ENCODE data around the gene MMP24OS. TPM values are rescaled to one million over a fixed set of nuclear protein-coding genes. Genes with fewer than 3 reads are reported as not detected.

MMP24OS gene
- total RNA-seq, 1 donor from 2014 or later, result 59.1 TPM

GRCh38 chr20:35292504-35293285, 14.8 kb upstream of the MMP24OS start:
- H3K4me3 Mint-ChIP-seq (ENCODE audit: low read depth), result no peak overlapping the region
- no peaks in the 10 kb centered on the region for H3K36me3 Mint-ChIP-seq (ENCODE audit: insufficient read depth)
- no peak overlapping the region for H3K27ac Mint-ChIP-seq
- no peaks in the 10 kb centered on the region for H3K9me3 Mint-ChIP-seq (ENCODE audit: low read depth)
- peaks cover 18% of the 10 kb centered on the region for H3K27me3 Mint-ChIP-seq
- peaks cover 19% of the 10 kb centered on the region for H3K4me1 Mint-ChIP-seq (ENCODE audit: low read depth)
- DNase-seq (ENCODE audit: low spot score, unreplicated experiment), result no peak
- TF ChIP-seq, protein P1, sequence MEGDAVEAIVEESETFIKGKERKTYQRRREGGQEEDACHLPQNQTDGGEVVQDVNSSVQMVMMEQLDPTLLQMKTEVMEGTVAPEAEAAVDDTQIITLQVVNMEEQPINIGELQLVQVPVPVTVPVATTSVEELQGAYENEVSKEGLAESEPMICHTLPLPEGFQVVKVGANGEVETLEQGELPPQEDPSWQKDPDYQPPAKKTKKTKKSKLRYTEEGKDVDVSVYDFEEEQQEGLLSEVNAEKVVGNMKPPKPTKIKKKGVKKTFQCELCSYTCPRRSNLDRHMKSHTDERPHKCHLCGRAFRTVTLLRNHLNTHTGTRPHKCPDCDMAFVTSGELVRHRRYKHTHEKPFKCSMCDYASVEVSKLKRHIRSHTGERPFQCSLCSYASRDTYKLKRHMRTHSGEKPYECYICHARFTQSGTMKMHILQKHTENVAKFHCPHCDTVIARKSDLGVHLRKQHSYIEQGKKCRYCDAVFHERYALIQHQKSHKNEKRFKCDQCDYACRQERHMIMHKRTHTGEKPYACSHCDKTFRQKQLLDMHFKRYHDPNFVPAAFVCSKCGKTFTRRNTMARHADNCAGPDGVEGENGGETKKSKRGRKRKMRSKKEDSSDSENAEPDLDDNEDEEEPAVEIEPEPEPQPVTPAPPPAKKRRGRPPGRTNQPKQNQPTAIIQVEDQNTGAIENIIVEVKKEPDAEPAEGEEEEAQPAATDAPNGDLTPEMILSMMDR (IDR thresholded peaks at IDR 0.05; ENCODE audit: unreplicated experiment), result no peak

DNA sequence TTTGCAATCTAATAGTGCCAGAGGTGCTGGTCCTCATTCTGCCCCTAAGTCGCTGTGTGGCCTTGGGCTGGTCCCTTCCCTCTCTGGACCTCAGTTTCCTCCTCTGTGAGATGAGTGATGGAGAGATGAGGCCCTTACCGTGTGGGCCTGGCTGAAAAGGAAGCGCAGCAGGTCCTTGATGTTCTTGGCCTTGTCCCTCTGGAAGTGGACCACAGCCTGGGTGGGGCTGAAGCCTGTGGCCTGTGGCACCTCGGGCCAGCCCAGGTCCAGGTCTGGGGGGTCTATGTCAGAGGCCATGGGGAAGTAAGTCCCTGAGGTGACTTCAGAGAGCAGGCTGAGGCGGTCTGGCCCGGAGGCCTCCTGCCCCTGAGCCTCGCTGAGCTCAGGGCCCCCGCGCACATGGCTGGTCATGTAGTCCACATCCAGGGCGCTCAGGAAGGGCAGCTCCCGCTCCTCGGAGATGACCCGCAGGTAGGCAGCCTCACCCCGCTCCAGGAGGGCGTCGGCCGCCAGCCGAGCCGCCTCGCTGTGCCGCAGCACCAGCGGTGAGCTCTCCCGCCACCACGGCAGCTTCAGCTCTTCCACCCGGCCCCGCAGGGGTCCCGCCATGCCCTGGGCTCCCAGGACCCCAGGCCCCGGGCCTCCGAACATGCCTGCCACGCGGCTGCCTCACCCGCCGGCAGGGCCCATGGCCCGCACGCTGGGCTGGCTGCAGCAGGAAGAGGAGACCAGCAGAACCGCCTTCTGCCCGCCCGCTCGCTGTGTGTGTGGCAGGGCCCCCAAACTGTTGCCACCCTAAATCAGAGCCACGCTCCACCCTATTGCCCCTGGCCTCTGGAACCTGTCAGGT, 14.0 kb upstream of the MMP24OS start, which contains the start of gene FAM83C:
TSS of gene FAM83C (minus strand) at position 772 of the 850 bp plus-strand sequence. CDS start at position 651, 121 bp downstream.
- no peaks in the 10 kb centered on the region for H3K9me3 Mint-ChIP-seq (ENCODE audit: low read depth)
- no peak within 1 kb of the TSS for H3K4me3 Mint-ChIP-seq (ENCODE audit: low read depth)
- H3K4me1 Mint-ChIP-seq (ENCODE audit: low read depth), result peaks cover 19% of the 10 kb centered on the region
- H3K36me3 Mint-ChIP-seq (ENCODE audit: insufficient read depth), result no peaks in the 10 kb centered on the region
- DNase-seq (ENCODE audit: low spot score, unreplicated experiment), result no peak
- H3K27ac Mint-ChIP-seq, result no peak within 1 kb of the TSS
- TF ChIP-seq, protein P1 (IDR thresholded peaks at IDR 0.05; ENCODE audit: unreplicated experiment), result no peak
- peaks cover 15% of the 10 kb centered on the region for H3K27me3 Mint-ChIP-seq

DNA sequence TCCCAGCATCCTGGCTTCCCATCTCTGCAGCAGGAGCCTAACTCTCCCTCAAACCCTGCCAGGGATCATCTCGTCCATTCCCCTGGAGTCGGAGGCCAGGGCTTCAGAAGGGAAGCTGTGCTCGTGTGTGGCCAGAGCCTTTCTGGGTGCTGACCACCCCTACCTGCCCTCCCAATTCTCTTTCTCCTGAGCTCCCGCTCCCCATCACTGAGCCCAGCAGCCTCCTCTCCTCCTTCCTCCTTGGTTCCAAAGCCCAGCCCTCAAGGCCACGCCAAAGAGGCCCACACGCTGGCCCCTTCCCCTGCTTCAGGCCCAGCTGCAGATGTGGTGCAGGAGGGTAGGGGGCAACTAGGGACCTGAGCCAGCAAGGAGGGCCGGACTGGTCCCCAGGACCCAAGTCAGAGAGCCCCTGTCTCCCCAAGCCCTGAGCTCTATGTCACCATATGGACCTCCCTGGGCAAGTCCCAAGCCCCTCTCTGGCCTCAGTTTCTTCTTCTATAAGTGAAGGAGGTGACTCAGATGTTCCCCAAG, 13.0 kb upstream of the MMP24OS start:
- no peaks in the 10 kb centered on the region for H3K9me3 Mint-ChIP-seq (ENCODE audit: low read depth)
- TF ChIP-seq, protein P1 (IDR thresholded peaks at IDR 0.05; ENCODE audit: unreplicated experiment), result no peak
- H3K27ac Mint-ChIP-seq, result no peak overlapping the region
- peaks cover 10% of the 10 kb centered on the region for H3K27me3 Mint-ChIP-seq
- no peak for DNase-seq (ENCODE audit: low spot score, unreplicated experiment)
- no peaks in the 10 kb centered on the region for H3K36me3 Mint-ChIP-seq (ENCODE audit: insufficient read depth)
- H3K4me3 Mint-ChIP-seq (ENCODE audit: low read depth), result no peak overlapping the region
- H3K4me1 Mint-ChIP-seq (ENCODE audit: low read depth), result peaks cover 23% of the 10 kb centered on the region

DNA sequence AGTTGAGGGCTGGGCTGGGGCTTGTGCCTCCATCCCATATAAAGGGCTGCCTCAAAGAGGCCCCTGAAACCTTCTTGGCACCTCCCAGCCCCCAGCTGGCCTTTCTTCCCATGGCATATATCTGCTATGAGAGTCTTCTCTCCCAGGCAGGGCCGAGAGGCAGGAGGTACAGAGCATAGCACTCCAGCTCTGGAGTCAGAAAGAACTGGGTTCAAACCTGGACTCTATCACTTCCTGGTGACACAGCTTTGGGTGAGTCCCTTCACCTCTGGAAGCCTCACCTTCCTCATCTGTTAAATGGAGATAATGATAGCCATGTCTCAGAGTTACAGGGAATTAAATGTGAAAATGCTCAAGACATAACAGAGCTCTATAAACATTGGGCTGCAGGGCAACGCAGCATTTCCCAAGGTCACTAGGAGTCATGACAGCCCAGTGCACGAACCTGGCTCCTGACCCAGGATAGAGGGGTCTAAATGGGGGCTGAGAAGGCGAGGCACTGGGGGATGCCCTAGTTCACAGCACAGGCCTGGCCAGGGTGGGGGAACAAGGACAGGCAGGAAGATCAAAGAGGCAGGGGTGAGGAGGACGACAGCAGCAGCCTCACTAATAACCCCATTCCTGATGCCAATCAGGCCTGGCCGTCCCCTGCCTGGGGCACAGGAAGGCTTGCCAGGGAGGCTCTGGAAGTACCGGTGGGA, 12.4 kb upstream of the MMP24OS start:
- TF ChIP-seq, protein P1 (IDR thresholded peaks at IDR 0.05; ENCODE audit: unreplicated experiment), result no peak
- Mint-ChIP-seq H3K9me3 (ENCODE audit: low read depth) (no peaks in the 10 kb centered on the region), H3K4me3 (ENCODE audit: low read depth) (no peak overlapping the region), H3K36me3 (ENCODE audit: insufficient read depth) (no peaks in the 10 kb centered on the region), H3K4me1 (ENCODE audit: low read depth) (peaks cover 24% of the 10 kb centered on the region), H3K27ac (no peak overlapping the region), H3K27me3 (peaks cover 8% of the 10 kb centered on the region)
- DNase-seq (ENCODE audit: low spot score, unreplicated experiment), result no peak
